Endothelial cell (in vitro differentiated cells): ENCODE data around the gene LPP. TPM values are rescaled to one million over a fixed set of nuclear protein-coding genes. Genes with fewer than 3 reads are reported as not detected.

Experiments
- DNase-seq: peaks from one replicate; pipeline ENCODE4 v3.0.0; 2021; ENCODE audit warnings: low spot score
- H3K27ac Mint-ChIP-seq: one replicate; pipeline ENCODE4 v1.8.0; 2021; ENCODE audit warnings: mixed read lengths, inconsistent platforms; ENCODE audit not compliant: unreplicated experiment
- H3K27me3 Mint-ChIP-seq: one replicate; pipeline ENCODE4 v1.8.0; 2021; ENCODE audit warnings: mild to moderate bottlenecking, moderate library complexity, mixed read lengths, inconsistent platforms; ENCODE audit not compliant: unreplicated experiment
- H3K36me3 Mint-ChIP-seq: one replicate; pipeline ENCODE4 v1.8.0; 2021; ENCODE audit warnings: mild to moderate bottlenecking, low read depth, mixed read lengths, inconsistent platforms; ENCODE audit not compliant: unreplicated experiment
- H3K4me1 Mint-ChIP-seq: one replicate; pipeline ENCODE4 v1.8.0; 2021; ENCODE audit warnings: mild to moderate bottlenecking, mixed read lengths, inconsistent platforms; ENCODE audit not compliant: unreplicated experiment
- H3K4me3 Mint-ChIP-seq: one replicate; pipeline ENCODE4 v1.8.0; 2021; ENCODE audit warnings: mild to moderate bottlenecking, mixed read lengths, inconsistent platforms; ENCODE audit not compliant: unreplicated experiment
- H3K9me3 Mint-ChIP-seq: one replicate; pipeline ENCODE4 v1.8.0; 2021; ENCODE audit warnings: mixed read lengths, inconsistent platforms; ENCODE audit not compliant: unreplicated experiment
- CTCF ChIP-seq: fragments of 200-600 bp; sonication (generic); IDR thresholded peaks from one replicate; pipeline ENCODE4 v1.5.0; 2021; ENCODE audit warnings: antibody characterized with exemption; ENCODE audit not compliant: unreplicated experiment
- total RNA-seq: library from RNA; stranded (reverse); fragmentation: NEBNext Ultra II Directional; extraction: Animal tissue kit (Norgen Biotek cat#: 25700); gene quantifications from one replicate; pipeline ENCODE4 v1.2.1, GENCODE V29; 2021; ENCODE audit not compliant: unreplicated experiment

Gene LPP
- total RNA-seq, 1 donor from 2014 or later = 181 TPM

- H3K4me3 Mint-ChIP-seq = no peak overlapping the region
Observed at GRCh38 chr3:188369526-188369925, 215.6 kb downstream of the LPP start.

GRCh38 chr3:188370081-188370830, 216.3 kb downstream of the LPP start:
- H3K9me3 Mint-ChIP-seq = no peaks in the 10 kb centered on the region
- no peak for DNase-seq
- peaks cover 15% of the 10 kb centered on the region for H3K4me1 Mint-ChIP-seq
- H3K27me3 Mint-ChIP-seq = peaks cover 4% of the 10 kb centered on the region
- TF ChIP-seq CTCF = no peak
- no peak overlapping the region for H3K4me3 Mint-ChIP-seq
- no peak overlapping the region for H3K27ac Mint-ChIP-seq
- peaks cover 8% of the 10 kb centered on the region for H3K36me3 Mint-ChIP-seq

More at GRCh38 chr3:188369526-188369925, 215.6 kb downstream of the LPP start:
- H3K27me3 Mint-ChIP-seq = peaks cover 4% of the 10 kb centered on the region
- no peak for DNase-seq
- no peaks in the 10 kb centered on the region for H3K9me3 Mint-ChIP-seq
- peaks cover 22% of the 10 kb centered on the region for H3K4me1 Mint-ChIP-seq
- no peak overlapping the region for H3K27ac Mint-ChIP-seq
- H3K36me3 Mint-ChIP-seq = peaks cover 8% of the 10 kb centered on the region
- TF ChIP-seq CTCF = no peak

- TF ChIP-seq CTCF = no peak
- Mint-ChIP-seq H3K4me3 (peak overlapping the region; percentile 4), H3K36me3 (peaks cover 22% of the 10 kb centered on the region), H3K27ac (no peak overlapping the region), H3K27me3 (peaks cover 2% of the 10 kb centered on the region), H3K9me3 (peaks cover 6% of the 10 kb centered on the region), H3K4me1 (peaks cover 6% of the 10 kb centered on the region)
- DNase-seq = no peak
Observed at GRCh38 chr3:188378786-188379185, 224.8 kb downstream of the LPP start.

GRCh38 chr3:188380252-188380651, 226.3 kb downstream of the LPP start:
- H3K9me3 Mint-ChIP-seq = peaks cover 6% of the 10 kb centered on the region
- H3K27ac Mint-ChIP-seq = no peak overlapping the region
- peaks cover 10% of the 10 kb centered on the region for H3K4me1 Mint-ChIP-seq
- no peak for DNase-seq
- H3K36me3 Mint-ChIP-seq = peaks cover 22% of the 10 kb centered on the region
- no peak overlapping the region for H3K4me3 Mint-ChIP-seq
- no peak for TF ChIP-seq CTCF
- H3K27me3 Mint-ChIP-seq = peaks cover 2% of the 10 kb centered on the region

- Mint-ChIP-seq H3K4me3 (no peak overlapping the region), H3K36me3 (peaks cover 22% of the 10 kb centered on the region), H3K4me1 (peaks cover 14% of the 10 kb centered on the region), H3K9me3 (peaks cover 6% of the 10 kb centered on the region), H3K27ac (no peak overlapping the region), H3K27me3 (peaks cover 2% of the 10 kb centered on the region)
- no peak for DNase-seq
- TF ChIP-seq CTCF = no peak
Observed at GRCh38 chr3:188380722-188381121, 226.8 kb downstream of the LPP start.
